GM20431 (cell line): Measurements from ENCODE around the gene RTRAF.

Experiments
- in situ Hi-C: fragments of 300-500 bp; cut with MseI, MboI; formaldehyde crosslinking; loops from one replicate; pipeline ENCODE4 v1.15.0; 2020; ENCODE audit warnings: low sequenced_read_pairs; ENCODE audit not compliant: unreplicated experiment

The RTRAF gene

DNA sequence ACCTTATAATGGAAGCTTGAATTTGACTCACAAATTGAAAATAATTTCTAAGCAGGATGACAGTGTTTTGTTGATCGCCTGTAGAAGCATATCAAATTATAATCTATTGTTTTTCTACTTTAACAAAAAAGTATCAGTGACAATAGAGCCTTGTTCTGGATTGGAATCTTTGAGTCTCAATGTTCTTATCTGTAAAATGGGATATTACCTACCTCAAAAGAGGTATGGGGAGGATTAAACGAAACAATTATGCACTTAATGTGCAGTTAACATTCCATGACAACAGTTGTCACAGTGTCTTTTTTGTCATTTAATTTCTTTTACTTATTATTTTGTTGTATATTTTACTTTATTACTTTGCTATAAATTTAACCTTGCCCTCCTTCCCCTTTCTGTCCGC, 1.1 kb downstream of the RTRAF start:
- in situ Hi-C loops = no loop called here

- in situ Hi-C loops = no loop called here
Observed at GRCh38 chr14:51993285-51993920, 4.1 kb downstream of the RTRAF start.

- in situ Hi-C loops = no loop called here
Observed at GRCh38 chr14:51996148-51996746, 6.9 kb downstream of the RTRAF start.

GRCh38 chr14:51998348-51998747, 9.0 kb downstream of the RTRAF start:
- in situ Hi-C loops = no loop called here

- in situ Hi-C loops = no loop called here
Observed at GRCh38 chr14:51999084-51999483, 9.7 kb downstream of the RTRAF start.

DNA sequence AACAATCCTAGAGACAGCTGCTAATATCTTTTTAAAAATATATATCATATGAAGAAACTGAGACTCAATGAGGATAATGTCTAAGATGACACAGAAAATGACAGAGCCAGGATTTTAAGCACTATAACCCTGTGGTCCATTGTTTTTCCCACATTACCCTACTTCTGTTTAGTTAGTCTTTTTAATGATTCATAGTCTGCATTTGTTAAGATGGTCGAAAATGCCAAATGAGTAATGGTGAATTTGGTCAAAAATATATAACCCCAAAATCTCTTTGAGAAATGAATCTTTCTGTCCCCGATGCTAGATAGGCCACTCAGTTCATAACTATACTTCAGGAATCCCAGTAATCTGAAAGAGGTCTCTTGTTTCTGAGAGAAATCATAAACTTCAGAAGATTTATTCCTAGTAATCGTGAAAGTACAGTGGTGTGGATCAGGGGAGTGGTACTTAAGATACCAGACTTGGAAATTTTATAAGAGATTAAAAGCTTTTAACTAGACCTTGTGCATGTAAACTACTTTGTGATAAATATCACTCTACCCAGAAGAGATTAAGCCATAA, 10.8 kb downstream of the RTRAF start:
- in situ Hi-C loops = no loop called here

DNA sequence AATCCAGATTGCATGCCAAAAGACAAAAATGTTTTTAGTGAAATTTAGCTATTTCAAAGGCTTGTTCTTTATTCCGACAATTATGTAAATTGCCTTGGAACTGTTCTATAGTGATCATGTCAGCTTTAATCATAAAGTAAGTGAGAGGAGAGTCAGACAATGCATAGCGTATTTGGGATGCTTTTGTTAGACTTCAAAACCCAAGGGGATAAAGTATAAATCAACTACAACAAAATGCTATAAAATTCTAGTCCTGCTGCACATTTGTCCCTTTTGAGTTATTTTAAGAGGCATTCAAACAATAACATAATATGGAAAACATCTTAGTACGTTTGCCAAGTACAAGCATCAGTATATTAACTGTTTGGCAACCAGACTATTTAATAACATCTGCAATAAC, 11.3 kb downstream of the RTRAF start:
- in situ Hi-C loops = no loop called here

DNA sequence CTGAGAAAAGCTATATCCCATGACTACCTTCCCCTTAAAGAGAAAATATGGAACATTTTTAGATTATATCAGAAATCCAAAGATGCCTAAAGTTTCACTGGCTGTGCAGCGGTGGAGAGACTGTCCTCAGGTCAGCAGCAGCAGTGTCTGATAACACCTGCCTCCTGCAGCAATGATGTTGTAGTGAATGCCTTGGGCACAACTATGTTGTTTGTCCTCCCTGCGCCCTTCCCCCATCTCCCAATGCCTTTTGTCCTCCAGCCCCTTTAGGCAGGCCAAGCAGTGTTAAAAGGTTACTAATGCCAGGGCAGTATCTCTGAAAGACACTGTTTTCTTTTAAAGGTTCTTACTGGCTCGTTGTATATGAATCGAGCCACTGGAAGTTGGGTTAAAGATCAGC, 13.2 kb downstream of the RTRAF start:
- in situ Hi-C loops = no loop called here

GRCh38 chr14:52003324-52003723, 14.0 kb downstream of the RTRAF start:
- in situ Hi-C loops = no loop called here

- in situ Hi-C loops = no loop called here
Observed at GRCh38 chr14:52005625-52006024, 16.3 kb downstream of the RTRAF start.

DNA sequence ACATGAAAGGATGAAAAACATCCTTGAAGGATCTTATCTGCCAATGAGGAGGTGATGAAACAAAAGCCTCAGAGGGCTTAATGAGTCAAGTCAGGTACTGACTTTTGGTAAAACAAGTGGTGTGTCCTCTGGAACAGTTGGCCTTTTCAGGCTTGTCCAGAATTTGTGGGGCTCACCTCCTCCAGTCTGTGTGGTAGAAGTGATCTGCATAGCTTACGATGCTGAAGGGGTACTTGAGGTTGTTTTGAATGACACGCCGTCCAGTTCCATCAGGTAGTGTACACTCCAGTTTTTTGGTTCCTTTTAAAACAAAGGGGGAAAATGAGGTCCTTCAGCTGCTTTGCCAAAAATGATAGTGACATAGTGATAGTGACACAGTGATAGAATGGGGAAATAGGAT, 17.0 kb downstream of the RTRAF start:
- in situ Hi-C loops = no loop called here

DNA sequence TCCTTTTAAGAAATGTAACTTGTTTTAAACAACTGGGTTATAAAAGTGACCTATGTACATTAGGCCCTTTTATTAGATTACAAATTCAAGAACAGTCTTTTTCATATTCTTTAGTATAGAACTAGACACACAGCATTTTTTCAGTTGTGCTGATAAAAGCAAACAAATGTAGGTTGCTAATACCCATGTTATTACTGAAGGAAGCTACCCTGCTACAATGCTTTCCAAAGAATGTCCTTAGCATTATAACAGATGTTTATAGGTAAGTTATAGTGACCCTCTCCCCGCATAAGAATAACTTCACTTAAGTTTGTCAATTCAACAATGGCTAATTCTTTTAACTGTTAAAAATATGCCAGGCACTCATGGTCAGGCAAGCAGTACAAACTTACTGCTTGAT, 17.9 kb downstream of the RTRAF start:
- in situ Hi-C loops = no loop called here

DNA sequence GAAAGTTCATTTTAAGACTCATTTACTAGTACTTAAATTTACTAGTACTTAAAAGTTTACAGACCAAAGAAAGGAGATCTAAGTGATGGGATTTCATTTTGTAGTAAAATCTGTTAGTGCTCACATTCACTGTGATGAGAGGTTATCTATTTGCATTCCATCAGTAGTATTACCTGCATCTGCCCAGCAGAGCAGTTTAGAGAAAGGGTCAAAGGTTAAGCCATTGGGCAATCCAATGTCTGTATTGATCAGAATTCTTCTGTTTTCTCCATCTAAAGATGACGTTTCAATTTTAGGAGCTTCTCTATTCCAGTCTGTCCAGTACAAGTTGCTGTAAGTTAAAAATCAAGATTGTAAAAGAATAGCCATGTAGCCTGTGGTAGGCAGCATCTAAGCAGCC, 18.3 kb downstream of the RTRAF start:
- in situ Hi-C loops = no loop called here

- in situ Hi-C loops = no loop called here
Observed at GRCh38 chr14:52008136-52008535, 18.8 kb downstream of the RTRAF start.

GRCh38 chr14:52010173-52010693, 20.9 kb downstream of the RTRAF start:
- in situ Hi-C loops = no loop called here

DNA sequence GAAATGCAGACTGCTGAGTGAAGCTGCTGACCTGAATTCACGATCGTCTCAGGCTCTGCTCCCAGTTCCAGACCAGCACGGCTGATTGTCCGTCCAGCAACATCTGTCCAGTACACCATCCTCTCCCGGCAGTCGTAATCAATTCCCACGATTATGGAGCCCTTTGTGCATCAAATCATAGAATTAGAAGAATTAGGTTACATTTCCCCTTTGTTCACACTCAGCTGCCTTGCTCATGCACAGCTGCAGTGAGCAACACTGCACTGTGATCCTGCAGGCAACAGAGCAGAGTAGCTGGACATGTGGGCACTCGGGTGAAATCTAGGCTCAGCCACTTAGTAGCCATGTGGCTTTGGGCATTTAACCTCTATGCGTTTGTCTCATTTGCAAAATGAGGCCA, 22.2 kb downstream of the RTRAF start:
- in situ Hi-C loops = no loop called here

DNA sequence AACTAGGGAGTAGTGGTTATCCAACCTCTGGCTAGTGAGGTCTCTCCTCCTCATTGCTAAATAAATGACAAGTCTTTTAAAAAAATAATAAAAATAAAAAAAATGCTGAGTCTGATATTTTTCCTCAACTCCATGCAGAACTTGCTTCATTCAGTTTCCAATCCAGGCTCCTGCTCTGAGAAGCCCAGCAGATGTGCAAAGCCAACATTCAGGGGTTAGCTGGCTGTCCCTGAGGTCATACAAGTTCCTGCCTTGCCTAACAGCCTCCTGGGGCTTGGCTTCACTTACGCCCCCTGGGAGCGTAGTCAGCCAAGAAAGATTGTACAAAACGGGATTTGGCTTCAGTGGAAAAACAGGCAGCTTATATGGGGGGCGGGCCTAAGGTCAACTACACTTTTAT, 23.3 kb downstream of the RTRAF start:
- in situ Hi-C loops = no loop called here

GRCh38 chr14:52013984-52014600, 24.7 kb downstream of the RTRAF start:
- in situ Hi-C loops = no loop called here

DNA sequence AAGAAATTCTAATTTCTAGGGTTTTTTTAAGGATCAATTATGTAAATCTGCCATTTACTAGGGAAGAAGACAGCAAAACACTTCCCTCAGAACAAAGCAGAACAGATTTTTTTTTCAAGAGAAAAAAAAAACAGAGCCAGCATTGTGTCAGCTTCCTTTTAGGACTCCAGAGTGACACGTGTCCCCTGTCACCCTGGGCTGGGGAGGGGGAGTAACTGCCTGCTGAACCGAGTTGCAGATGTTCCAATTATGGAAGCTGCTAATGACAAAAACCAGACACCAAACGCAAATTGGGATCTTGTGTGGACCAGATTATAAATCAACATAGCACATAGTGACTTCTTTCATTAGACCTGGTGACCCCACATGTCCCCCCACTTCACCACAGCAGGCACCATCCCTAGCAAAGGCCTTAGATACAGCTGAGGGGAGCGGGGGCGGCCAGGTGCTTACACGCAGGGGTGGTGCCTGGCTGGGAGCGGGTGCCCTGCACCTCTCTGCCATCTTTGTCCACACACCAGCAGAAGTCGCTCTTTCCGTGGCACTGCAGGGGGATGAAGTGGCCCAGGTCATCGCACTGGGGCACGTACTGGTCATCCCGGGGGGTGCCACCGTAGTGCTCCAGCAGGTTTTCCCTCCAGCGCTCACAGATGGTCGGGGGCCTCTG, 25.4 kb downstream of the RTRAF start:
- in situ Hi-C loops = no loop called here

GRCh38 chr14:52015411-52016030, 26.2 kb downstream of the RTRAF start:
- in situ Hi-C loops = no loop called here
